BJ (cell line): ENCODE results near the gene TNFAIP1. TPM values are rescaled to one million over a fixed set of nuclear protein-coding genes. Genes with fewer than 3 reads are reported as not detected.

Source experiments
- CTCF ChIA-PET: fragments of 350-600 bp; formaldehyde crosslinking; extraction: SDS; loops from one replicate; lab custom pipeline; 2021; ENCODE audit warnings: antibody characterized with exemption, inconsistent platforms; lab: Yijun Ruan, JAX
- POLR2A ChIA-PET: fragments of 300-600 bp; sonication (Branson Sonifier 250); formaldehyde crosslinking; extraction: SDS; loops from one replicate; lab custom pipeline; 2021; ENCODE audit warnings: antibody characterized with exemption; lab: Charles Lee
- DNase-seq: peaks from one replicate; pipeline ENCODE4 v3.0.0-alpha.2; 2011; ENCODE audit warnings: low read depth
- H3K27me3 ChIP-seq: 2 replicates; pipeline ENCODE4 v1.6.0; 2011; ENCODE audit warnings: low read length; ENCODE audit not compliant: control insufficient read depth, insufficient read depth
- H3K36me3 ChIP-seq: 2 replicates; pipeline ENCODE4 v1.5.1; 2011; ENCODE audit warnings: low read length; ENCODE audit not compliant: control insufficient read depth, insufficient read depth
- H3K4me3 ChIP-seq: 2 replicates; pipeline ENCODE4 v1.5.1; 2011; ENCODE audit warnings: low read depth, mild to moderate bottlenecking, control low read depth, low read length
- CTCF ChIP-seq: IDR thresholded peaks from 2 replicates; pipeline ENCODE4 v1.5.1; 2011; ENCODE audit warnings: low read depth, mild to moderate bottlenecking, control low read depth, inconsistent platforms, low read length, moderate library complexity; ENCODE audit not compliant: insufficient read depth
- polyA plus RNA-seq: library from polyadenylated mRNA; depleted of rRNA; stranded (reverse); fragments of >200 nt; gene quantifications from 2 replicates; pipeline ENCODE4 v1.2.3, GENCODE V29; 2011

TNFAIP1 gene
- polyA plus RNA-seq, 1 experiment: 166 TPM

- POLR2A ChIA-PET: no interaction called here
- DNase-seq: no peak
- CTCF ChIA-PET: no interaction called here
- Histone ChIP-seq H3K27me3 (no peaks in the 10 kb centered on the region), H3K4me3 (no peak overlapping the region), H3K36me3 (no peaks in the 10 kb centered on the region)
- TF ChIP-seq CTCF: no peak
Observed at GRCh38 chr17:28315846-28316705, 19.5 kb upstream of the TNFAIP1 start.

- DNase-seq: no peak
- ChIA-PET POLR2A (no interaction called here), CTCF (interaction anchor here (0.7 to 1.8 kb wide), 3 partner anchors 18 to 512 kb away, joined by 3 to 5 read pairs (median 4); partner anchors contain the start of gene IFT20)
- Histone ChIP-seq H3K4me3 (no peak overlapping the region), H3K27me3 (no peaks in the 10 kb centered on the region), H3K36me3 (no peaks in the 10 kb centered on the region)
- TF ChIP-seq CTCF: no peak
Observed at GRCh38 chr17:28317099-28317965, 18.2 kb upstream of the TNFAIP1 start.

GRCh38 chr17:28317966-28318758, 17.4 kb upstream of the TNFAIP1 start:
- no peak for TF ChIP-seq CTCF
- H3K36me3 ChIP-seq: no peaks in the 10 kb centered on the region
- DNase-seq: no peak
- no peaks in the 10 kb centered on the region for H3K27me3 ChIP-seq
- H3K4me3 ChIP-seq: peak overlapping the region; percentile 62
- ChIA-PET CTCF (interaction anchor here (1.1 to 1.8 kb wide), 4 partner anchors 10 to 513 kb away, joined by 3 to 5 read pairs (median 4); no protein-coding TSS in a partner anchor), POLR2A (no interaction called here)

GRCh38 chr17:28318759-28319597, 16.6 kb upstream of the TNFAIP1 start, which contains the start of gene TMEM97:
Gene TMEM97, plus strand, starts transcription at chr17:28319200. Its CDS starts 40 bp downstream, at chr17:28319240.
- no peaks in the 10 kb centered on the region for H3K36me3 ChIP-seq
- peak; percentile 18; the same call in 1 of the 2 replicates for TF ChIP-seq CTCF
- ChIA-PET POLR2A (no interaction called here), CTCF (interaction anchor here (0.8 to 1.8 kb wide), 6 partner anchors 9 to 514 kb away, joined by 3 to 5 read pairs (median 4); partner anchors contain the start of genes IFT20 and TNFAIP1)
- no peaks in the 10 kb centered on the region for H3K27me3 ChIP-seq
- peak; percentile 82 for DNase-seq
- H3K4me3 ChIP-seq: peak within 1 kb of the TSS; percentile 62
